NAMALWA (cell line): Measurements from ENCODE around the gene RNPC3.
A peak's percentile ranks its signal among the peaks of the same experiment; 100 is the strongest.

ENCODE experiments used
- DNase-seq: peaks from one replicate; pipeline ENCODE4 v3.0.0-alpha.2; 2015; ENCODE audit warnings: low spot score

The RNPC3 gene

DNA sequence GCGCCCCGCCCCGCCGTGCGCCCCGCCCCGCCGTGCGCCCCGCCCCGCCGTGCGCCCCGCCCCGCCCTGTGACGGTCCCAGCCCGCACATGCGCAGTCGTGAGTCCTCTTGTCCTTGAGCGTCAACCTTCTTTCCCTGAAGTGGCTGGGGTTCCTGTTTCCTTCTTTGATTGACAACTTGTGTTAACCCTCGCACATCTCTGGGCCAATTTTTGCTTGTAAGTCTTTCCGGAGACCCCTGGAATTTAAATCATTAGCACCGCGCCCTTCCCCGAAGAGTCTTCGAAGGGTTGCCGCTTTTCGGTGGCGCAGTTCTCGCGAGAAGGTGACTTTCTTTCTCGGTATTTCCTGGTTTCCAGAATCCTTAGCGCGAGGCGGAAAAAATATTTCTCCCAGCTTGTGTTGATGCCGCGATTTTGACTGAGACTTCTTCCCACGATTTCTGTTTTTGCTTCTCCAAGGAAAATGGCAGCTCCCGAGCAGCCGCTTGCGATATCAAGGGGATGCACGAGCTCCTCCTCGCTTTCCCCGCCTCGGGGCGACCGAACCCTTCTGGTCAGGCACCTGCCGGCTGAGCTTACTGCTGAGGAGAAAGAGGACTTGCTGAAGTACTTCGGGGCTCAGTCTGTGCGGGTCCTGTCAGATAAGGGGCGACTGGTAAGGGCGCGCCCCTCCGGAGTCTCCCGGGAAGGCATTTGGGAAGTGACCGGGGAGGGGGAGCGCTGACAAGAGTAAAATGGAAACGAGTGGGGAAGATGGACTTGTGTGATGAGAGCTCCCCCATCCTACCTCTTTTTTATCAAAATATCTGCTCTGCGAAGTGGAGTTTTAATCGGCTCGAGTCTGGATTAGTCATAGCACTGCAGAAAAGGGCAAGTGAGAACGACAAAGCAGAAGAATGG lies at the start of gene RNPC3:
Gene RNPC3, plus strand, starts transcription at position 93 of the 901 bp plus-strand sequence. Its CDS starts 372 bp downstream, at position 465.
- peak; percentile 91 for DNase-seq

DNA sequence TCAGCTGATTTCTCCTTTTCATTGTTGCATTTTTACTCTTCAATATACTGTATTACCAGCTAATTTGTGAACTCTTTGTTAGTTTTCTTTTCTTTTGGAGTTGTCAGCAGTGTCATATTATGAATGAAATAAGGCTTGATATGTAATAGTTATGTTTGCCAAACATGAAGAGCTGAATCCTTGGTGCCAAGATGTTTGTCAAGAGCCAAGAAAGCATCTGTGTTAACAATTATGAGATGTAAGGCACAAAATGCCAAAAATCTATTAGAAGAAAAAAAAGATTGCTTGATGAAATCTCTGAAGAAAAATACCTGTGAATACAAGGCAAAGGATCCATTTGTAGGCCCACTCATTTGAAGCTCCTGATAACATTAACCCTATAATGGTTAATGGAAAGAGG lies 48.4 kb upstream of the RNPC3 start:
- DNase-seq, result no peak

GRCh38 chr1:103489935-103490334 lies 35.6 kb upstream of the RNPC3 start:
- no peak for DNase-seq

DNA sequence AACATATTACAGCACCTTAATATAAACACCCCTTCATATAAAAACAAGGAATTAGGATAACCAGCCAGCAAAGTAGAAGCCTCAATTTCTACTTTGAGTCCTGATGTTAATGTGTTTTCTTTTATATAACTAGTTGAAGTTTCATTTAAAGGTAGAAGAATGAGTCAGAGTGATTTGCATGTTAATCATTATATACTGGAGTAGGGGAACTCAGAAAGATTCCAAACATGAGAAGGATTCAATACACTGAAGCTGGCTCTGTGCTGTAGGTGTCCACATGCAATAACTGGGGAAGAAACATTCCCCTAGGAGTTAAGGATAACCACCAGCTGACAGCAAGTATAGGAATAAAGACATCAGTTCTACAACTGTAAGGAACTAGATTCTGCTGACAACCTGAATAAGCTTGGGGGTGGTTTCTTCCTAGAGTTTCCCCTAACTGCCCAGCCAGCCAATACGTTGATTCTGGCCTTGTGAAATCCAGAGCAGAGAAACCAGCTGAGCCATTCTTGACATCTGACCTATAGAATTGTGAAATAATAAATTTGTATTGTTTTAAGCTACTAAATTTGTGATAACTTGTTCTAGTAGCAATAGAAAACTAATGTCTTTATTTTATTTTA lies 33.4 kb upstream of the RNPC3 start:
- no peak for DNase-seq

DNA sequence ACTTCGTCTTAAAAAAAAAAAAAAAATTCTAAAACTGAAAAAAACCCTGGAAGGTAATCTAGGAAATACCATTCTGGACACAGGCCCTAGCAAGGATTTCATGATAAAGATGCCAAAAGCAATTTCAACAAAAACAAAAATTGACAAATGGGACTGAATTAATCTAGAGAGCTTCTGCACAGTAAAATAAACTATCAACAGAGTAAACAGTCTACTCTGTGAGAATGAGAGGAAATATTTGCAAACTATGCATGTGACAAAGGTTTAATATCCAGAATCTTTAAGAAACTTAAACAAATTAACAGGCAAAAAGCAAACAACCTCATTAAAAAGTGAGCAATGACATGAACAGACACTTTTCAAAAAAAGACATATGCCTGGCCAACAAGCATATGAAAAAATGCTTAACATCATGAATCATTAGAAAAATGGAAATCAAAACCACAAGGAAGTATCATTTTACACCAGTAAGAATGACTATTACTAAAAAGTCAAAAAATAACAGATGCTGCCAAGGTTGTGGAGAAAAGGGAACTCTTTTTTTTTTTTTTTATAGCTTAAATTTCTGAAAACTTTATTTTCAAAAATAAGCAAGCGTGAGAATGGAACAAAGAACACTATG lies 29.4 kb upstream of the RNPC3 start:
- no peak for DNase-seq

DNA sequence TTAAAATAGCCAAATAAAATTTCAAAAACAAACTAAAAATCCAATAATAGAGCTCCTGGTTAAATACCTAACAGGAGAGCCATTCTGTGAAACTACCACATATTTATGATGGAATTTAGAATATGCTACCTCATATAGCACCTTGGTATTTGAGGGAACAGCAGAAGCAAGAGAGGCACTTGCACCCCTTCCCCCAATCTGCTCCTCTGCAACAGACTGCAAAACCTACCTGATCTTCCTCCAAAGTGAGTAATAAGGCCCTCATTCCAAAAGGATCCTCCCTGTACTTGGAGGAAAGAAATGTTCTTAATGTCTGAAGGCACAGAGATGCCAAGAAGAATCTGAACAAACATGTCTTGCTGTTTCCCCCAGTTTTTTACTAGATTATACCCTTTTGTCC lies 28.1 kb upstream of the RNPC3 start:
- no peak for DNase-seq

- DNase-seq, result no peak
Observed at GRCh38 chr1:103509250-103509649, 16.2 kb upstream of the RNPC3 start.

DNA sequence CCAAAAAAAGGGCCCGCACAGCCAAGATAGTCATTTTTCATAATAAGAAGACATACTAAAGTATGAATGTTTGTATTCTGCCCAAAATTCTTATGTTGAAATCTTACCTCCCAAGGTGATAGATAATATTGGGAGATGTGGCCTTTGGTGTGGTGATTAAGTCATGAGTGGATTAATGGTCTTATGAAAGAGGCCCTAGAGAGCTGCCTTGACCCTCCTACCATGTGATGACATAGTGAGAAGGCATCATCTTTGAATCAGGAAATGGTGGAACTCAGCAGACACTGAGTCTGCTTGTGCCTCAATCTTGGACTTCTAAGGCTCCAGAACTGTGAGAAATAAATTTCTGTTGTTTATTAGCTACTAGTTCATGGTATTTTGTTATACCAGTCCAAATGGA lies 11.8 kb upstream of the RNPC3 start:
- DNase-seq, result no peak

DNA sequence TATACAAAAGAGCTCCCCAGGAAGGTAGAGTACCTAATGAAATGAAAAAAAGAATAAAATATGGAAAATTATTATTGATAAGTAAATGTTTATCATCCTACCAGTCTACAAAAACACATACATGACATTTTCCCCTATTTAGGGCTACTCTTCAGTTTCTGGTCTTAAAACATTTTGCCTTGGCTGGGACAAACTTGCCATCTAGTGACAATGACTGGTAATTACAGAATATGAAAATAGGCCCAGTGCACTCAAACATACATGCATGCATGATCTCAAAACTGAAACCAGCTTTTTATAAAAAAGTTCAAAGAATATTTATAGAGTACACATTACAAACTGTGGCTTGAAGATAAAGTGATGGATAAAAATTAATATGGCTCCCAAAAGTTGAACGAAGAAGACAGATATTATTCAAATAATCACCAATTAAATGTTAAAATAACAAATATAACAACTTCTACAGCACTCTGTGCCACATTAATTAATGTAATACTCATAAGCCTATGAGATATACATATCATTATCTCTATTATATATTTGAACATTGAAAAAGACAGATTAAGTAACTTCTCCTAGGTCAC lies 10.5 kb upstream of the RNPC3 start:
- DNase-seq, result peak; percentile 82

DNA sequence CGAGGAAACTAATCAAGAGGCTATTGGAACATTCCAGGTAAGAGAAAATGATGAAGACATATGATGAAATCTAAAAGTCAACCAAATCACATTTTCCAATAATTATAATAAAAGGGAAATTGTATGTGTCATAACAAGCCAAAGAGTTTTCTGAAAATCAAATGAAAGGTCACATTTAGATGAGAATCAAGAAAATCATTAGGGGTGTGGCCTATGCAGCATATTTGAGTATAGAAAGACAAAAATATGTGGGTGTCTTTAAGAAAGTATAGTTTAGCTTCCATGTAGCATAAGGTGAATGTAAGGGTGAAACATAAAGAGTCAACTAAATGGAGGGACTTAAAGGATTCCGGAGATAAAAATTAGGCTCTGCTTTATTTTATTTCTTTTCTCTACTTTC lies 9.2 kb upstream of the RNPC3 start:
- no peak for DNase-seq

DNA sequence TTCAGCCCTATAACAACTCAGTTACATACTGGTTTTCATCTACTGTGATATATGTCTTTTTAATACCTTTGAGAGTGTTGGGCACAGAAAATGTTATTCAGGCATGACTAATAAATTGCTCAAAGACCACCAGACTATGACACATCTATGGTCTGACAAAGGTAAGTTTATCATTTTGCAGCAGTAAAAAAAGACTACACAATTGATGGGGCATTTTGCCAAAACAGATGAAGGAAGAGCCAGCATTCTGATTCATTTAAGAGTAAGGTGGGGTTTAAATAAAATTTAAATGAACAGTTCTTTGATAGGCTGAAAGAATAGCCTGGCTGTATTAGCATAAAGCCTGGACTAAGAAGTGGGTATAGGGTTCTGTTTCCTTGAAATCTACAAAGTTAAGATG lies 8.8 kb upstream of the RNPC3 start:
- no peak for DNase-seq

GRCh38 chr1:103517380-103518047 lies 8.0 kb upstream of the RNPC3 start:
- peak; percentile 13 for DNase-seq

GRCh38 chr1:103520822-103521221 lies 4.7 kb upstream of the RNPC3 start:
- DNase-seq, result no peak

- no peak for DNase-seq
Observed at GRCh38 chr1:103523346-103523745, 2.2 kb upstream of the RNPC3 start.

DNA sequence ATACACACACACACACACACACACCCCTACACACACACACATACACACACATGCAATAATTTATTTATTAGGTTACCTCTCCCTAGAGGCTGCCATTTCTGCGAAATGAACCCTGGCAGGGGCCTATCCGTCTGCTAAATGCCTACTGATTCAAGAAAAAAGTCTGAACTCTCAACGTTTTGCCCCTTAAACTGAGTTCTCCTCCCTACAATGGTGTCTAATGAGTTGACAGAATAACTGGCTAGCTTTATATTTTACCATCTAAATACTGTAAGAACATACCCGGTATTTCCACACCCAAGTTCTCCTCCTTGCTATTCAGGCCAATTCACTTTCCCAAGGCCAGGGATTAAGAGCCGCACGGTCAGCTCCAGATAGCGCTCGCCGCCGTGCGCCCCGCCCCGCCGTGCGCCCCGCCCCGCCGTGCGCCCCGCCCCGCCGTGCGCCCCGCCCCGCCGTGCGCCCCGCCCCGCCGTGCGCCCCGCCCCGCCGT lies 339 bp upstream of the RNPC3 start:
- DNase-seq, result peak; percentile 51

DNA sequence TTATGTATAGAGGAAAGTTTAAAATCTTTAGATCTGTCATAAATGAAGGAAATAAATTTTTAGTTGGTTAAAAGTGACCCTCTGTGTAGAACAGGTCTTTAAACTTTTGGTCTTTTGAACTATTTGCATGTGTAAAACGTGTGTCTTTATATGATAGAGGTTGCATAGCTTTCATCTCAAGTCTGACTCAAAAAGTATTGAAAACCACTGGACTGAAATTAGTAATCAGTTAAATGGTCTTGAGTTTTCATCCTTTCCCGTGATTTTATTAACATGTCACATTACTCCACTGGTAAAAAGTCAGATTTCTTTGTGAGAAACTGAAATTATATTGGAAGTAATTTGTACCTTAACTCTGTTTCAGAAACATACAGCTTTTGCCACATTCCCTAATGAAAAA lies 1.8 kb downstream of the RNPC3 start:
- DNase-seq, result no peak

DNA sequence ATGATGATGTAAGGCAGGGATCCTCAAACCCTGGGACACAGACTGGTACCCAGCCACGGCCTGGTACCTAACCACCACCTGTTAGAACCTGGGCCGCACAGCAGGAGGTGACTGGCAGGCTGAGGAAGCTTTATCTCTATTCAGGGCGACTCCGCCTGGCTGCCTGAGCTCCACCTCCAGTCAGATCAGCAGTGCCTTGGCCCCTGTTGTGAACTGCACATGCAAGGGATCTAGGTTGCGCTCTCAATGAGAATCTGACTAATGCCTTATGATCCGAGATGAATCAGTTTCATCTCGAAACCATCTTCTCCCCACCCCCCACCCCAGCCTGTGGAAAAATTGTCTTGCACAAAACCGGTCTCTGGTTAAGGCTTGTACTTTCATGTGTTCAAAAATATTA lies 4.2 kb downstream of the RNPC3 start:
- no peak for DNase-seq

GRCh38 chr1:103538226-103538625 lies 12.7 kb downstream of the RNPC3 start:
- no peak for DNase-seq

DNA sequence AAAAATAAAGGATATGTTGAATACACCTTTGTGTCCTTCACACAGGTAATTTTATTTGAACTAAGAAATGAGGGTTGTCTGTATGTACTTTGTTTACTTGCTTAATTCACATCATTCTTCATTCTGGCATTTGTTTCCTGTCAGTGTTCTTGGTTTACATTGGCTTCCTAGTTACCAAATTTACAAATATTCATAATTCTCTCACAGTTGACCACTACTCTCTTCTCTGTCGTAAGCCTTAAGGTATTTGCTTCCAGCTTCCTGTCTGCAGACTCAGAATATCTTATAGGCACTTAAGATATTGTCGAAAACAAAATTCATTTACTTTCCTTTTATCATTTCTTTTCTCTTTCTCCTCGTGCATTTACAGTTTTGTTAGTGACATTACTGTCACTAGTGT lies 15.9 kb downstream of the RNPC3 start:
- DNase-seq, result no peak

DNA sequence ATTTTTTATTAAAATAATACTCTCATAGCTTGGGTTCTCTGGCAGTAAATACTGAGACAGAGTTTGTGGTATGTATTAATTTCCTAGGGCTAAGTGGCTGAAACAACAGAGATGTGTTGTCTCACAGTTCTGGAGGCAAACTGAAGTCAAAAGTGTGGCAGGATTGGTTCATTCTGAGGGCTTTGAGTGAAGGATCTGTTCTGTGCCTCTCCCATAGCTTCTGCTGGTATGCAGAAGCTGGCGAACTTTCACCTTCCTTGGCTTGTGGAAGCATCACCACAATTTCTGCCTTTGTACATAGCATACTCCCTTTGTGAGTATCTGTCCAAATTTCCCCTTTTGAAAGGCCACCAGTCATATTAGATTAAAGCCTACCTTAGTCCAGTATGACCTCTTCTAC lies 21.0 kb downstream of the RNPC3 start:
- no peak for DNase-seq

GRCh38 chr1:103547840-103548239 lies 22.3 kb downstream of the RNPC3 start:
- no peak for DNase-seq

GRCh38 chr1:103560427-103560826 lies 34.9 kb downstream of the RNPC3 start:
- DNase-seq, result no peak
